ENCODE measurements around the gene PPP2R5A. TPM values are rescaled to one million over a fixed set of nuclear protein-coding genes. Genes with fewer than 3 reads are reported as not detected.

Gene PPP2R5A
- total RNA-seq, 1 donor from 2014 or later, result 20.6 TPM

- Mint-ChIP-seq H3K36me3 (peaks cover 32% of the 10 kb centered on the region), H3K9me3 (no peaks in the 10 kb centered on the region), H3K4me1 (ENCODE audit: unreplicated experiment) (no peaks in the 10 kb centered on the region), H3K27ac (no peak overlapping the region), H3K4me3 (no peak overlapping the region), H3K27me3 (no peaks in the 10 kb centered on the region)
- TF ChIP-seq CTCF (conservative IDR thresholded peaks at IDR 0.05), result no peak
- DNase-seq (ENCODE audit: extremely low spot score, unreplicated experiment), result no peak
Observed at GRCh38 chr1:212364985-212365384, 79.8 kb downstream of the PPP2R5A start.

- no peaks in the 10 kb centered on the region for H3K4me1 Mint-ChIP-seq (ENCODE audit: unreplicated experiment)
- H3K27me3 Mint-ChIP-seq, result no peaks in the 10 kb centered on the region
- no peak for TF ChIP-seq CTCF (conservative IDR thresholded peaks at IDR 0.05)
- H3K4me3 Mint-ChIP-seq, result no peak overlapping the region
- DNase-seq (ENCODE audit: extremely low spot score, unreplicated experiment), result no peak
- peaks cover 38% of the 10 kb centered on the region for H3K36me3 Mint-ChIP-seq
- no peak overlapping the region for H3K27ac Mint-ChIP-seq
- H3K9me3 Mint-ChIP-seq, result no peaks in the 10 kb centered on the region
Observed at GRCh38 chr1:212366901-212367300, 81.7 kb downstream of the PPP2R5A start.

GRCh38 chr1:212367474-212368072 is 82.4 kb downstream of the PPP2R5A start:
- TF ChIP-seq CTCF (conservative IDR thresholded peaks at IDR 0.05), result no peak
- Mint-ChIP-seq H3K9me3 (no peaks in the 10 kb centered on the region), H3K27me3 (no peaks in the 10 kb centered on the region), H3K4me1 (ENCODE audit: unreplicated experiment) (no peaks in the 10 kb centered on the region), H3K27ac (no peak overlapping the region), H3K4me3 (no peak overlapping the region), H3K36me3 (peaks cover 41% of the 10 kb centered on the region)
- no peak for DNase-seq (ENCODE audit: extremely low spot score, unreplicated experiment)

- Mint-ChIP-seq H3K27ac (no peak overlapping the region), H3K9me3 (no peaks in the 10 kb centered on the region)
Observed at GRCh38 chr1:212368073-212368484, 82.9 kb downstream of the PPP2R5A start.

GRCh38 chr1:212375986-212376385 is 90.8 kb downstream of the PPP2R5A start:
- Mint-ChIP-seq H3K27me3 (no peaks in the 10 kb centered on the region), H3K4me3 (no peak overlapping the region), H3K9me3 (no peaks in the 10 kb centered on the region), H3K27ac (no peak overlapping the region), H3K4me1 (ENCODE audit: unreplicated experiment) (no peaks in the 10 kb centered on the region), H3K36me3 (peaks cover 54% of the 10 kb centered on the region)
- no peak for DNase-seq (ENCODE audit: extremely low spot score, unreplicated experiment)
- TF ChIP-seq CTCF (conservative IDR thresholded peaks at IDR 0.05), result no peak

More at GRCh38 chr1:212368073-212368484, 82.9 kb downstream of the PPP2R5A start:
- H3K4me1 Mint-ChIP-seq (ENCODE audit: unreplicated experiment), result no peaks in the 10 kb centered on the region
- no peak overlapping the region for H3K4me3 Mint-ChIP-seq
- DNase-seq (ENCODE audit: extremely low spot score, unreplicated experiment), result no peak
- peaks cover 44% of the 10 kb centered on the region for H3K36me3 Mint-ChIP-seq
- peak; percentile 86 for TF ChIP-seq CTCF (conservative IDR thresholded peaks at IDR 0.05)
- H3K27me3 Mint-ChIP-seq, result no peaks in the 10 kb centered on the region
